Endothelial cell of umbilical vein (primary cell): ENCODE data around the gene GRIN2D. TPM values are rescaled to one million over a fixed set of nuclear protein-coding genes. Genes with fewer than 3 reads are reported as not detected.

Source experiments
- BruUV-seq: library from RNA; stranded (reverse); fragments of 400-500 nt; replicated peaks from 2 replicates; lab custom pipeline; 2021; lab: Mats Ljungman, UMichigan
- CTCF ChIA-PET: fragments of 300-600, 350-600 bp; sonication (Branson Sonifier 250); formaldehyde crosslinking; loops from one replicate; lab custom pipeline; 2021; ENCODE audit warnings: antibody characterized with exemption, inconsistent platforms; lab: Charles Lee
- POLR2A ChIA-PET: fragments of 300-600, 350-600 bp; sonication (Branson Sonifier 250); formaldehyde crosslinking; loops from one replicate; lab custom pipeline; 2021; ENCODE audit warnings: antibody characterized with exemption, inconsistent platforms; lab: Charles Lee
- DNase-seq: peaks from one replicate; pipeline ENCODE4 v3.0.0-alpha.2; 2011; ENCODE audit warnings: low read depth, low spot score
- FAIRE-seq: peaks from 2 replicates; lab custom pipeline; 2011; peaks lifted over from hg19 to GRCh38; lab: Jason Lieb, UNC
- H2AFZ ChIP-seq: 2 replicates; pipeline ENCODE4 v1.6.0; 2012; ENCODE audit warnings: low read depth, low read length, control low read depth, inconsistent platforms
- H3K27ac ChIP-seq: 2 replicates; pipeline ENCODE4 v1.5.1; 2011; ENCODE audit warnings: low read depth, mild to moderate bottlenecking, control low read depth, low read length, moderate library complexity; ENCODE audit not compliant: insufficient read depth
- H3K27me3 ChIP-seq, 2 experiments: 2 replicates each; pipeline versions ENCODE4 v1.6.0 to v1.6.1; 2011; ENCODE audit warnings: low read length in 2 of 2, mixed read lengths in 1 of 2; ENCODE audit not compliant: control insufficient read depth in 2 of 2, insufficient read depth in 2 of 2
- H3K36me3 ChIP-seq, 2 experiments: 2 replicates in 1 of 2; 3 replicates in 1 of 2; pipeline ENCODE4 v1.5.1; 2011; ENCODE audit warnings: low read length in 2 of 2, mild to moderate bottlenecking in 1 of 2, moderate library complexity in 1 of 2; ENCODE audit not compliant: control insufficient read depth in 2 of 2, insufficient read depth in 2 of 2; ENCODE audit errors: extremely low read depth in 1 of 2
- H3K4me1 ChIP-seq: 3 replicates; pipeline ENCODE4 v1.5.1; 2011; ENCODE audit warnings: mild to moderate bottlenecking, low read length; ENCODE audit not compliant: control insufficient read depth, insufficient read depth; ENCODE audit errors: extremely low read depth
- H3K4me2 ChIP-seq: 2 replicates; pipeline ENCODE4 v1.6.1; 2011; ENCODE audit warnings: low read length, control low read depth, mixed read lengths; ENCODE audit not compliant: insufficient read depth
- H3K4me3 ChIP-seq, 3 experiments: fragments of 200-600 bp in 1 of 3; sonication (generic), shearing (Covaris generic) in 1 of 3; replicated peaks in 1 of 3; 2 replicates each; pipeline ENCODE4 v1.5.1; 2011 to 2016; ENCODE audit warnings: control low read depth in 3 of 3, low read length in 3 of 3, mild to moderate bottlenecking in 2 of 3, inconsistent platforms in 1 of 3, low read depth in 1 of 3, moderate library complexity in 1 of 3; ENCODE audit not compliant: insufficient read depth in 1 of 3
- H3K79me2 ChIP-seq: 2 replicates; pipeline ENCODE4 v1.6.0; 2012; ENCODE audit warnings: low read length, inconsistent platforms; ENCODE audit not compliant: control insufficient read depth, insufficient read depth
- H3K9ac ChIP-seq: replicated peaks from 2 replicates; pipeline ENCODE3; 2011; ENCODE audit warnings: low read length, control low read depth; ENCODE audit not compliant: insufficient read depth; ENCODE audit errors: extremely low read depth
- H3K9me1 ChIP-seq: replicated peaks from 3 replicates; pipeline ENCODE4 v1.6.0; 2011; ENCODE audit warnings: mild to moderate bottlenecking, low read length; ENCODE audit not compliant: control insufficient read depth, insufficient read depth; ENCODE audit errors: extremely low read depth
- H3K9me3 ChIP-seq: replicated peaks from 2 replicates; pipeline ENCODE4 v1.5.1; 2012; ENCODE audit warnings: low read length, inconsistent platforms; ENCODE audit not compliant: control insufficient read depth, insufficient read depth
- H4K20me1 ChIP-seq: replicated peaks from 2 replicates; pipeline ENCODE3; 2011; ENCODE audit warnings: mild to moderate bottlenecking, low read length; ENCODE audit not compliant: control insufficient read depth, insufficient read depth; ENCODE audit errors: extremely low read depth
- CTCF ChIP-seq, 2 donors: IDR thresholded peaks; 1 replicate in 1 of 2; 2 replicates in 1 of 2; pipeline ENCODE4 v1.5.1; 2011; ENCODE audit warnings: low read length in 2 of 2, mild to moderate bottlenecking in 2 of 2, moderate library complexity in 2 of 2, control low read depth in 1 of 2, inconsistent platforms in 1 of 2, low read depth in 1 of 2; ENCODE audit not compliant: insufficient read depth in 1 of 2; ENCODE audit errors: extremely low read depth in 1 of 2
- EZH2 ChIP-seq: IDR thresholded peaks from 2 replicates; pipeline ENCODE4 v1.6.1; 2012; ENCODE audit warnings: borderline replicate concordance, low read depth, mild to moderate bottlenecking, moderate library complexity, low read length, inconsistent platforms; ENCODE audit not compliant: severe bottlenecking
- FOS ChIP-seq: IDR thresholded peaks from 2 replicates; pipeline ENCODE4 v1.6.1; 2011; ENCODE audit warnings: mild to moderate bottlenecking, low read length, moderate library complexity, borderline replicate concordance; ENCODE audit not compliant: insufficient read depth
- GATA2 ChIP-seq: IDR thresholded peaks from 2 replicates; pipeline ENCODE4 v1.7.0; 2011; ENCODE audit warnings: low read depth, mild to moderate bottlenecking, moderate library complexity, mixed read lengths, low read length; ENCODE audit not compliant: insufficient read length, insufficient read depth
- JUN ChIP-seq: IDR thresholded peaks from 2 replicates; pipeline ENCODE4 v1.6.1; 2011; ENCODE audit warnings: borderline replicate concordance, low read depth; ENCODE audit not compliant: insufficient read length, insufficient read depth
- MYC ChIP-seq: IDR thresholded peaks from one replicate; pipeline ENCODE4 v1.6.1; 2011; ENCODE audit warnings: mild to moderate bottlenecking, low read depth, low read length
- POLR2A ChIP-seq: IDR thresholded peaks from 2 replicates; pipeline ENCODE4 v1.6.1; 2012; ENCODE audit warnings: low read depth, mild to moderate bottlenecking, control low read depth, low read length
- POLR2AphosphoS5 ChIP-seq: IDR thresholded peaks from 2 replicates; pipeline ENCODE4 v1.6.1; 2012; ENCODE audit warnings: low read depth, mild to moderate bottlenecking, control low read depth, low read length, moderate library complexity; ENCODE audit not compliant: insufficient read depth
- dilution Hi-C: fragments of 300-500 bp; cut with MboI; formaldehyde crosslinking; loops from one replicate; pipeline ENCODE4 v1.15.0; 2019; ENCODE audit warnings: low sequenced_read_pairs; ENCODE audit not compliant: extremely low pct_ligation_motif_present
- intact Hi-C: fragments of 100-400 bp; cut with micrococcal nuclease; formaldehyde crosslinking; loops from one replicate; pipeline ENCODE4 v1.10.0; 2022
- polyA plus RNA-seq, 4 experiments: library from polyadenylated mRNA; depleted of rRNA in 3 of 4; stranded (reverse) in 3 of 4; unstranded in 1 of 4; fragments of >200 nt; gene quantifications; 2 replicates each; pipeline versions ENCODE4 v1.2.1 to v1.2.3, GENCODE V29; 2011 to 2012; ENCODE audit warnings: missing spikeins in 1 of 4
- total RNA-seq: library from RNA; stranded (reverse); gene quantifications from 2 replicates; pipeline ENCODE4 v1.2.3, GENCODE V29; 2021
- TF ChIP-seq, protein P1 (sequence below): IDR thresholded peaks from 2 replicates; pipeline ENCODE4 v1.6.1; 2011; ENCODE audit not compliant: insufficient read depth, insufficient read length

Gene GRIN2D
- total and polyA plus RNA-seq, 2 donors (not counting 3 experiments of a cell fraction or from before 2014, with no cell fraction given) = 0.59 to 2.1 TPM

GRCh38 chr19:48379058-48379457 lies 14.4 kb upstream of the GRIN2D start:
- POLR2A ChIA-PET = no interaction called here

More at GRCh38 chr19:48379058-48379457, 14.4 kb upstream of the GRIN2D start:
- Histone ChIP-seq H3K4me2 (no peak overlapping the region), H3K27ac (no peak overlapping the region), H4K20me1 (no peaks in the 10 kb centered on the region), H3K9ac (no peak overlapping the region), H3K9me1 (no peaks in the 10 kb centered on the region), H3K4me1 (no peaks in the 10 kb centered on the region), H2AFZ (no peak overlapping the region), H3K4me3 (no peak overlapping the region), H3K36me3 (peaks cover 10 to 12% of the 10 kb centered on the region in 2 experiments), H3K79me2 (no peaks in the 10 kb centered on the region), H3K27me3 (no peaks in the 10 kb centered on the region), H3K9me3 (no peaks in the 10 kb centered on the region)
- BruUV-seq = no TSS peak
- CTCF ChIA-PET = interaction anchor here (0.7 to 2.7 kb wide), 2 partner anchors 12 to 63 kb away, joined by 3 to 12 read pairs; partner anchors contain the start of gene KDELR1
- intact Hi-C loops (no loop called here), dilution Hi-C loops (no loop called here)
- TF ChIP-seq MYC (no peak), GATA2 (no peak), POLR2A (no peak), JUN (no peak), FOS (no peak), POLR2AphosphoS5 (no peak), EZH2 (no peak), CTCF (IDR thresholded peaks at IDR 0.05; ENCODE audit: extremely low read depth in 1 of 2, insufficient read depth in 1 of 2, low read depth in 1 of 2, low read length in 2 of 2) (no peak)
- TF ChIP-seq, protein P1, sequence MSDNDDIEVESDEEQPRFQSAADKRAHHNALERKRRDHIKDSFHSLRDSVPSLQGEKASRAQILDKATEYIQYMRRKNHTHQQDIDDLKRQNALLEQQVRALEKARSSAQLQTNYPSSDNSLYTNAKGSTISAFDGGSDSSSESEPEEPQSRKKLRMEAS = no peak
- DNase-seq (no peak), FAIRE-seq (no peak)
